Fibroblast of the aortic adventitia (primary cell): ENCODE results near the gene SDSL. TPM values are rescaled to one million over a fixed set of nuclear protein-coding genes. Genes with fewer than 3 reads are reported as not detected.

Experiments used
- DNase-seq: peaks from one replicate; pipeline ENCODE4 v3.0.0-alpha.2; 2010; ENCODE audit warnings: low read depth
- H3K4me3 ChIP-seq: 2 replicates; pipeline ENCODE4 v1.5.1; 2011; ENCODE audit warnings: low read depth, mild to moderate bottlenecking, control low read depth, low read length, moderate library complexity
- CTCF ChIP-seq: IDR thresholded peaks from 2 replicates; pipeline ENCODE4 v1.5.1; 2011; ENCODE audit warnings: mild to moderate bottlenecking, low read length, control low read depth, inconsistent platforms; ENCODE audit not compliant: insufficient read depth
- total RNA-seq: library from RNA; depleted of rRNA; stranded (reverse); fragments of >200 nt; gene quantifications from 2 replicates; pipeline ENCODE4 v1.2.3, GENCODE V29; 2012; ENCODE audit warnings: low replicate concordance

The SDSL gene
- total RNA-seq: 1.9 and 5.9 TPM in 2 replicates

- no peak for TF ChIP-seq CTCF
- peak within 1 kb of the TSS; percentile 93 for H3K4me3 ChIP-seq
- peak; percentile 80 for DNase-seq
These were observed at the start of gene SDSL for GRCh38 chr12:113422030-113422885. TSS of gene SDSL (plus strand) at chr12:113422380. CDS start at chr12:113427983, 5,603 bp downstream.

- DNase-seq: no peak
- TF ChIP-seq CTCF: no peak
- no peak overlapping the region for H3K4me3 ChIP-seq
These were observed 48.7 kb upstream of the SDSL start for GRCh38 chr12:113373440-113373839.

GRCh38 chr12:113373969-113374368 is 48.2 kb upstream of the SDSL start:
- TF ChIP-seq CTCF: no peak
- DNase-seq: no peak
- no peak overlapping the region for H3K4me3 ChIP-seq

- no peak for DNase-seq
- no peak overlapping the region for H3K4me3 ChIP-seq
- no peak for TF ChIP-seq CTCF
These were observed 47.3 kb upstream of the SDSL start for GRCh38 chr12:113374823-113375428.

- peak; percentile 32 for TF ChIP-seq CTCF
- H3K4me3 ChIP-seq: no peak overlapping the region
- DNase-seq: no peak
These were observed 43.9 kb upstream of the SDSL start for GRCh38 chr12:113378291-113378690.

GRCh38 chr12:113381220-113381619 is 41.0 kb upstream of the SDSL start:
- H3K4me3 ChIP-seq: no peak overlapping the region
- TF ChIP-seq CTCF: no peak
- DNase-seq: no peak
